CD4-positive, alpha-beta T cell treated with Interleukin-4 for 4 hours (primary cell): Measurements from ENCODE around the gene DUSP28.

Experiments
- DNase-seq: peaks from one replicate; pipeline ENCODE4 v3.0.0-alpha.2; 2020

The DUSP28 gene

GRCh38 chr2:240573516-240574385 lies 13.6 kb downstream of the DUSP28 start:
- DNase-seq: no peak

- DNase-seq: no peak
These were observed 14.4 kb downstream of the DUSP28 start for GRCh38 chr2:240574386-240575100.

- no peak for DNase-seq
These were observed 15.2 kb downstream of the DUSP28 start for GRCh38 chr2:240575101-240575965.

- no peak for DNase-seq
These were observed 15.9 kb downstream of the DUSP28 start for GRCh38 chr2:240576036-240576435.

- no peak for DNase-seq
These were observed 16.5 kb downstream of the DUSP28 start for GRCh38 chr2:240576436-240577205.

- DNase-seq: no peak
These were observed 17.3 kb downstream of the DUSP28 start for GRCh38 chr2:240577281-240578109.

- DNase-seq: no peak
These were observed 17.9 kb downstream of the DUSP28 start for GRCh38 chr2:240578110-240578450.

- no peak for DNase-seq
These were observed 18.3 kb downstream of the DUSP28 start for GRCh38 chr2:240578488-240578887.

- DNase-seq: no peak
These were observed 19.1 kb downstream of the DUSP28 start for GRCh38 chr2:240579071-240579762.

- DNase-seq: peak; percentile 82
These were observed 19.8 kb downstream of the DUSP28 start for GRCh38 chr2:240579771-240580614.

- DNase-seq: no peak
These were observed 21.7 kb downstream of the DUSP28 start for GRCh38 chr2:240581811-240582210.

GRCh38 chr2:240582781-240583180 lies 22.6 kb downstream of the DUSP28 start:
- no peak for DNase-seq

GRCh38 chr2:240583774-240584173 lies 23.6 kb downstream of the DUSP28 start:
- no peak for DNase-seq

GRCh38 chr2:240584486-240585031 lies 24.4 kb downstream of the DUSP28 start:
- DNase-seq: no peak

GRCh38 chr2:240585101-240585500 lies 24.9 kb downstream of the DUSP28 start:
- no peak for DNase-seq

- DNase-seq: no peak
These were observed 25.6 kb downstream of the DUSP28 start for GRCh38 chr2:240585681-240586197.

GRCh38 chr2:240586198-240586918 lies 26.2 kb downstream of the DUSP28 start, which contains the start of gene CAPN10:
Gene CAPN10 (plus strand): TSS chr2:240586734. CDS start chr2:240586912, 178 bp downstream.
- peak; percentile 94 for DNase-seq
